HepG2 (cell line): ENCODE data around the gene RNPEPL1. TPM values are rescaled to one million over a fixed set of nuclear protein-coding genes. Genes with fewer than 3 reads are reported as not detected.

Experiments used
- EEA1 ChIP-seq: sonication (generic); formaldehyde crosslinking; IDR thresholded peaks from 2 replicates; pipeline ENCODE4 v1.5.1; 2020; ENCODE audit warnings: mild to moderate bottlenecking, missing genetic modification reagents, borderline replicate concordance
- ETV5 ChIP-seq: IDR thresholded peaks from 2 replicates; pipeline ENCODE4 v1.6.1; 2018; ENCODE audit warnings: missing biosample characterization, missing genetic modification reagents, inconsistent platforms, borderline replicate concordance
- FIP1L1 ChIP-seq: fragments of 200-400 bp; formaldehyde crosslinking; IDR thresholded peaks from 2 replicates; pipeline ENCODE4 v1.6.1; 2018; ENCODE audit warnings: low read depth, mild to moderate bottlenecking, low read length, moderate library complexity, borderline replicate concordance; ENCODE audit not compliant: insufficient read depth
- KAT8 ChIP-seq: IDR thresholded peaks from 2 replicates; pipeline ENCODE4 v1.6.1; 2016; ENCODE audit warnings: missing genetic modification reagents, missing compliant biosample characterization
- KLF6 ChIP-seq: IDR thresholded peaks from 2 replicates; pipeline ENCODE4 v1.8.0; 2016; ENCODE audit warnings: missing biosample characterization, missing genetic modification reagents
- MAF1 ChIP-seq: sonication (generic); formaldehyde crosslinking; IDR thresholded peaks from 2 replicates; pipeline ENCODE4 v1.5.0; 2020; ENCODE audit warnings: missing genetic modification reagents, borderline replicate concordance
- MYNN ChIP-seq: sonication (generic); formaldehyde crosslinking; IDR thresholded peaks from 2 replicates; pipeline ENCODE4 v1.4.0; 2020; ENCODE audit warnings: mild to moderate bottlenecking, low read depth, missing genetic modification reagents
- NFKB2 ChIP-seq: sonication (generic); formaldehyde crosslinking; IDR thresholded peaks from 2 replicates; pipeline ENCODE4 v1.4.0; 2020; ENCODE audit warnings: missing genetic modification reagents, borderline replicate concordance
- RXRA ChIP-seq: sonication (generic); formaldehyde crosslinking; IDR thresholded peaks from 2 replicates; pipeline ENCODE4 v1.5.1; 2020; ENCODE audit warnings: missing genetic modification reagents
- SMARCC2 ChIP-seq: fragments of 450-650 bp; IDR thresholded peaks from 2 replicates; pipeline ENCODE4 v1.6.1; 2017; ENCODE audit warnings: antibody characterized with exemption, mild to moderate bottlenecking
- TOPORS ChIP-seq: sonication (generic); formaldehyde crosslinking; IDR thresholded peaks from 2 replicates; pipeline ENCODE4 v1.8.0; 2023; ENCODE audit warnings: mild to moderate bottlenecking, missing genetic modification reagents
- ZNF275 ChIP-seq: sonication (generic); formaldehyde crosslinking; IDR thresholded peaks from 2 replicates; pipeline ENCODE4 v1.8.0; 2022; ENCODE audit warnings: missing genetic modification reagents, mild to moderate bottlenecking, inconsistent platforms, borderline replicate concordance
- ZNF3 ChIP-seq: IDR thresholded peaks from 2 replicates; pipeline ENCODE4 v1.7.0; 2017; ENCODE audit warnings: inconsistent platforms
- ZNF556 ChIP-seq: sonication (generic); formaldehyde crosslinking; IDR thresholded peaks from 2 replicates; pipeline ENCODE4 v1.4.0; 2020; ENCODE audit warnings: mild to moderate bottlenecking, missing genetic modification reagents, borderline replicate concordance
- ZNF891 ChIP-seq: sonication (generic); formaldehyde crosslinking; IDR thresholded peaks from 2 replicates; pipeline ENCODE4 v1.5.0; 2020; ENCODE audit warnings: mild to moderate bottlenecking, missing genetic modification reagents
- polyA plus RNA-seq, 8 experiments: library from polyadenylated mRNA; depleted of rRNA in 3 of 8; stranded (reverse) in 7 of 8; unstranded in 1 of 8; fragments of >200 nt; fragmentation: Illumina TruSeq in 4 of 8; extraction: Trizol in 4 of 8; gene quantifications; 2 replicates each; pipeline versions ENCODE4 v1.2.1 to v1.2.3, GENCODE V29; 2011 to 2016; ENCODE audit warnings: low read depth in 4 of 8, missing spikeins in 1 of 8, mixed read lengths in 1 of 8; ENCODE audit not compliant: insufficient read depth in 1 of 8
- total RNA-seq, 5 experiments: library from RNA; depleted of rRNA; stranded (reverse); fragments of >200 nt; fragmentation: Illumina TruSeq; extraction: Trizol; gene quantifications; 2 replicates each; pipeline ENCODE4 v1.2.3, GENCODE V29; 2016; ENCODE audit warnings: low read depth in 1 of 5
- TF ChIP-seq, protein P1 (sequence below): IDR thresholded peaks from 2 replicates; pipeline ENCODE4 v1.6.1; 2016
- TF ChIP-seq, protein P2 (sequence below): sonication (generic); formaldehyde crosslinking; conservative IDR thresholded peaks from 2 replicates; pipeline ENCODE4 v1.4.0; 2020; ENCODE audit warnings: missing genetic modification reagents
- TF ChIP-seq, protein P3 (sequence below): sonication (generic); formaldehyde crosslinking; IDR thresholded peaks from 2 replicates; pipeline ENCODE4 v1.8.0; 2022; ENCODE audit warnings: mild to moderate bottlenecking, missing genetic modification reagents, borderline replicate concordance

The RNPEPL1 gene
- total and polyA plus RNA-seq, 2 of the 13 experiments (the other 11 are each of a cell fraction or from before 2014, with no cell fraction given), result 13.0 to 18.0 TPM

DNA sequence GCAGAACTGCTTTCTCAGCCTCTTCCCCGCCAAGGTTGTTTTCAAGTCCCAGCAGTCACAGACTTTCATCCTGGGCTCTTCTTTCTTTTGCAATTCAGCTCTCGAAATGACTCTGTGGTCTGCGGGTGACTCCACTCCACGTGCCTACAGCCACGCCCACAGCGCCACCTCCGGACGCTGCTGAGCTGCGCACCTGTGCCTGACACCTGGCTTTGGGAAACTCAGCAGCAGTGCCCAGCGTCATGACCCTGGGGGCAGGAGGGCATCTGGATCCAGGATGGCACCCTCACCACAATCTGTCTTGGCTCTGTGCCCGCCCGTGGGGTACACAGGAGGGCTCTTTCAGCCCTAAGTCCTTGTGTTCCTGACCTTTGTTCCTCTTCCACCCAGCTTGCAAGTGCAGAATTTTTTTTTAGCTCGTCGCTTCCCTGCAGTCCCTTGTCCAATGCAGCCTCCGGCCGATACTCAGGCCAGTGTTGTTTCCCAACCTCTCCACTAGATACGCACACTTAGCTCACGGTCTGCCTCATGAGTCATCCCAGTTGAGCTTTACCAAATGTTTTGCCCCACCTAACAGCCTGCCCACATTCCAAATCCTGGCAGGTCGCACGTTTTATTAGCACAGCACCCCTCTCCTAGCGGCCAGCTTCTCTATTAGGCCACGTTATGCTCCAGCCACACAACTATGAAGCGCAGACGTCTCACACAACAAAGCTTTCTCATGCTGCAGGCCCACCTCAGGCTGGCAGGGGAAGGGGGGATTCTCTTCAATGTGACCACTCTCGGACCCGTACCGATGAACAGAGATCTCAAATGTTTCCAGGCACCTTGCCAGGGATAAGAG lies 11.7 kb downstream of the RNPEPL1 start (continued):
- TF ChIP-seq RXRA (CRISPR knock-in tag) (peak; percentile 92), KLF6 (0 out of 2 replicates have a peak, but pooled peaks have one; percentile 66), NFKB2 (CRISPR knock-in tag) (peak; percentile 60; the same call in 1 of the 2 replicates), ETV5 (CRISPR knock-in tag) (peak; percentile 14; the same call in 1 of the 2 replicates), ZNF275 (CRISPR knock-in tag) (no peak), ZNF891 (peak; percentile 70; the same call in 1 of the 2 replicates), MYNN (CRISPR knock-in tag) (peak; percentile 51; the same call in 1 of the 2 replicates), MAF1 (no peak), EEA1 (CRISPR knock-in tag) (no peak; the same call in 1 of the 2 replicates), ZNF3 (CRISPR knock-in tag) (no peak), KAT8 (CRISPR knock-in tag) (peak; percentile 64), ZNF556 (peak; percentile 28; the same call in 1 of the 2 replicates), SMARCC2 (no peak), TOPORS (CRISPR knock-in tag) (no peak), FIP1L1 (peak; percentile 50; the same call in 1 of the 2 replicates)
- TF ChIP-seq, protein P1, sequence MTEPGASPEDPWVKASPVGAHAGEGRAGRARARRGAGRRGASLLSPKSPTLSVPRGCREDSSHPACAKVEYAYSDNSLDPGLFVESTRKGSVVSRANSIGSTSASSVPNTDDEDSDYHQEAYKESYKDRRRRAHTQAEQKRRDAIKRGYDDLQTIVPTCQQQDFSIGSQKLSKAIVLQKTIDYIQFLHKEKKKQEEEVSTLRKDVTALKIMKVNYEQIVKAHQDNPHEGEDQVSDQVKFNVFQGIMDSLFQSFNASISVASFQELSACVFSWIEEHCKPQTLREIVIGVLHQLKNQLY (CRISPR knock-in tag), result peak; percentile 67; the same call in 1 of the 2 replicates
- TF ChIP-seq, protein P2, sequence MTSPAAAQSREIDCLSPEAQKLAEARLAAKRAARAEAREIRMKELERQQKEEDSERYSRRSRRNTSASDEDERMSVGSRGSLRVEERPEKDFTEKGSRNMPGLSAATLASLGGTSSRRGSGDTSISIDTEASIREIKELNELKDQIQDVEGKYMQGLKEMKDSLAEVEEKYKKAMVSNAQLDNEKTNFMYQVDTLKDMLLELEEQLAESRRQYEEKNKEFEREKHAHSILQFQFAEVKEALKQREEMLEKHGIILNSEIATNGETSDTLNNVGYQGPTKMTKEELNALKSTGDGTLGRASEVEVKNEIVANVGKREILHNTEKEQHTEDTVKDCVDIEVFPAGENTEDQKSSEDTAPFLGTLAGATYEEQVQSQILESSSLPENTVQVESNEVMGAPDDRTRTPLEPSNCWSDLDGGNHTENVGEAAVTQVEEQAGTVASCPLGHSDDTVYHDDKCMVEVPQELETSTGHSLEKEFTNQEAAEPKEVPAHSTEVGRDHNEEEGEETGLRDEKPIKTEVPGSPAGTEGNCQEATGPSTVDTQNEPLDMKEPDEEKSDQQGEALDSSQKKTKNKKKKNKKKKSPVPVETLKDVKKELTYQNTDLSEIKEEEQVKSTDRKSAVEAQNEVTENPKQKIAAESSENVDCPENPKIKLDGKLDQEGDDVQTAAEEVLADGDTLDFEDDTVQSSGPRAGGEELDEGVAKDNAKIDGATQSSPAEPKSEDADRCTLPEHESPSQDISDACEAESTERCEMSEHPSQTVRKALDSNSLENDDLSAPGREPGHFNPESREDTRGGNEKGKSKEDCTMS, result no peak
- TF ChIP-seq, protein P3, sequence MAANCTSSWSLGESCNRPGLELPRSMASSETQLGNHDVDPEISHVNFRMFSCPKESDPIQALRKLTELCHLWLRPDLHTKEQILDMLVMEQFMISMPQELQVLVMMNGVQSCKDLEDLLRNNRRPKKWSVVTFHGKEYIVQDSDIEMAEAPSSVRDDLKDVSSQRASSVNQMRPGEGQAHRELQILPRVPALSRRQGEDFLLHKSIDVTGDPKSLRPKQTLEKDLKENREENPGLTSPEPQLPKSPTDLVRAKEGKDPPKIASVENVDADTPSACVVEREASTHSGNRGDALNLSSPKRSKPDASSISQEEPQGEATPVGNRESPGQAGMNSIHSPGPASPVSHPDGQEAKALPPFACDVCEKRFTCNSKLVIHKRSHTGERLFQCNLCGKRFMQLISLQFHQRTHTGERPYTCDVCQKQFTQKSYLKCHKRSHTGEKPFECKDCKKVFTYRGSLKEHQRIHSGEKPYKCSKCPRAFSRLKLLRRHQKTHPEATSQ, result no peak
